ENCODE measurements around the gene USP21. TPM values are rescaled to one million over a fixed set of nuclear protein-coding genes. Genes with fewer than 3 reads are reported as not detected.

The USP21 gene
- total and polyA plus RNA-seq, 2 of the 13 experiments (the other 11 are each of a cell fraction or from before 2014, with no cell fraction given): 10.1 to 33.1 TPM

GRCh38 chr1:161214369-161214768 is 55.1 kb downstream of the USP21 start:
- DNase-seq (ENCODE audit: low spot score) (no peak), FAIRE-seq (no peak), ATAC-seq (no peak)
- no peaks in the 10 kb centered on the region for H3K9me3 ChIP-seq (ENCODE audit: low read length)
- H3K4me3 ChIP-seq (replicated peaks in 1 of 3; ENCODE audit: insufficient read depth in 1 of 3, low read depth in 2 of 3, low read length in 3 of 3): no peak overlapping the region
- peaks cover 7 to 52% of the 10 kb centered on the region in 2 experiments for H3K36me3 ChIP-seq (replicated peaks in 1 of 2; ENCODE audit: control insufficient read depth in 1 of 2, insufficient read depth in 2 of 2, low read length in 2 of 2)
- H3K4me2 ChIP-seq (ENCODE audit: low read depth, low read length): no peak overlapping the region
- no peak overlapping the region for H2AFZ ChIP-seq (ENCODE audit: low read length)
- peaks cover 4% of the 10 kb centered on the region for H3K79me2 ChIP-seq (ENCODE audit: insufficient read depth, low read length)
- no peak overlapping the region for H3K27ac ChIP-seq (ENCODE audit: extremely low read length, insufficient read depth, low read length)
- H3K4me1 ChIP-seq (ENCODE audit: insufficient read depth, low read length): peaks cover 58% of the 10 kb centered on the region
- no TSS peak for BruUV-seq (replicated peaks)
- H3K9ac ChIP-seq (ENCODE audit: insufficient read depth, low read depth, low read length): no peak overlapping the region
- WGBS (ENCODE audit: low lambda C conversion rate): over 99% methylated on average over 9 of the region's 9 CpGs
- no peaks in the 10 kb centered on the region for H3K27me3 ChIP-seq (ENCODE audit: control insufficient read depth in 1 of 2, insufficient read depth in 2 of 2, low read length in 2 of 2)
- ChIA-PET CTCF (ENCODE audit: low intra/inter-chr PET ratio, low total read pairs) (no interaction called here), POLR2A (interaction anchor here (4.1 kb wide), 1 partner anchor 11 kb away, joined by 85 read pairs; the partner anchor contains the start of gene TOMM40L)
- in situ Hi-C loops (cut with HindIII; ENCODE audit: extremely low pct_ligation_motif_present, low pct_unique_long_range_greater_than_20kb): no loop called here
- no peaks in the 10 kb centered on the region for H4K20me1 ChIP-seq (ENCODE audit: insufficient read depth, low read length)
- intact Hi-C loops (cut with micrococcal nuclease; ENCODE audit: unreplicated experiment): no loop called here
- no peak for TF ChIP-seq TCF12 (IDR thresholded peaks at IDR 0.05)
- no peak for TF ChIP-seq TCF12 (CRISPR knock-in tag; IDR thresholded peaks at IDR 0.05)
- TF ChIP-seq PCBP1 (IDR thresholded peaks at IDR 0.05; ENCODE audit: borderline replicate concordance, low read depth, low read length): no peak
- TF ChIP-seq ZNF354B (CRISPR knock-in tag; IDR thresholded peaks at IDR 0.05): no peak
- TF ChIP-seq ARHGAP35 (CRISPR knock-in tag; IDR thresholded peaks at IDR 0.05; ENCODE audit: borderline replicate concordance): no peak
- no peak for TF ChIP-seq PAX8 (CRISPR knock-in tag; IDR thresholded peaks at IDR 0.05; ENCODE audit: borderline replicate concordance)
- TF ChIP-seq GPBP1L1 (CRISPR knock-in tag; IDR thresholded peaks at IDR 0.05): no peak
- TF ChIP-seq CEBPZ (IDR thresholded peaks at IDR 0.05; ENCODE audit: low read length): no peak
- TF ChIP-seq YEATS2 (CRISPR knock-in tag; IDR thresholded peaks at IDR 0.05; ENCODE audit: borderline replicate concordance): no peak
- TF ChIP-seq ZNF75D (CRISPR knock-in tag; IDR thresholded peaks at IDR 0.05; ENCODE audit: borderline replicate concordance): no peak
- TF ChIP-seq ARID4A (CRISPR knock-in tag; IDR thresholded peaks at IDR 0.05; ENCODE audit: borderline replicate concordance): no peak
- no peak for TF ChIP-seq ZNF543 (CRISPR knock-in tag; IDR thresholded peaks at IDR 0.05)
- no peak for TF ChIP-seq LCORL (IDR thresholded peaks at IDR 0.05)
- no peak for TF ChIP-seq LCORL (CRISPR knock-in tag; IDR thresholded peaks at IDR 0.05)
- no peak for TF ChIP-seq ZNF337 (CRISPR knock-in tag; IDR thresholded peaks at IDR 0.05; ENCODE audit: borderline replicate concordance, low read depth)
- no peak for TF ChIP-seq ZNF20 (CRISPR knock-in tag; IDR thresholded peaks at IDR 0.05)
- no peak for TF ChIP-seq TRIM24 (CRISPR knock-in tag; IDR thresholded peaks at IDR 0.05)
